Measurements from ENCODE around the gene ZNF444. TPM values are rescaled to one million over a fixed set of nuclear protein-coding genes. Genes with fewer than 3 reads are reported as not detected.

Gene ZNF444
- total RNA-seq, 1 experiment from 2014 or later = 92.2 TPM

GRCh38 chr19:56119582-56119978 is 21.5 kb upstream of the ZNF444 start:
- POLR2A ChIA-PET = interaction anchor here (0.5 to 0.6 kb wide), 2 partner anchors 21 to 22 kb away, joined by 3 to 8 read pairs; partner anchors contain the start of gene ZNF444
- BruUV-seq (replicated peaks) = no TSS peak
- CTCF ChIA-PET = interaction anchor here (0.5 to 0.6 kb wide), 2 partner anchors 194 to 214 kb away, joined by 3 read pairs; no protein-coding TSS in a partner anchor

GRCh38 chr19:56120002-56120370 is 21.1 kb upstream of the ZNF444 start:
- ChIA-PET CTCF (interaction anchor here (0.6 kb wide), 1 partner anchor 194 kb away, joined by 3 read pairs; no protein-coding TSS in a partner anchor), POLR2A (interaction anchor here (0.6 kb wide), 1 partner anchor 21 kb away, joined by 3 read pairs; the partner anchor contains the start of gene ZNF444)
- no peaks in the 10 kb centered on the region for H3K27me3 ChIP-seq (replicated peaks; ENCODE audit: control insufficient read depth, insufficient read depth, low read length)
- no peaks in the 10 kb centered on the region for H3K9me3 ChIP-seq
- no peaks in the 10 kb centered on the region for H3K9me3 Mint-ChIP-seq (ENCODE audit: unreplicated experiment)
- H3K27ac Mint-ChIP-seq (ENCODE audit: unreplicated experiment) = peak overlapping the region; percentile 82
- H3K4me3 ChIP-seq (ENCODE audit: low read depth, low read length) = peak overlapping the region; percentile 97
- no peak for DNase-seq
- H3K4me1 Mint-ChIP-seq (ENCODE audit: low read depth, unreplicated experiment) = peaks cover 13% of the 10 kb centered on the region
- peaks cover 8% of the 10 kb centered on the region for H3K36me3 ChIP-seq (ENCODE audit: control insufficient read depth, insufficient read depth, low read length)
- H3K4me3 Mint-ChIP-seq (ENCODE audit: unreplicated experiment) = peak overlapping the region; percentile 89
- H3K4me1 ChIP-seq = peaks cover 17% of the 10 kb centered on the region
- intact Hi-C loops (cut with micrococcal nuclease; ENCODE audit: unreplicated experiment) = loop anchor here (2.0 kb wide), 1 partner anchor 195 kb away; the partner anchor contains the start of gene ZSCAN5A
- no peaks in the 10 kb centered on the region for H3K27me3 Mint-ChIP-seq (ENCODE audit: insufficient read depth, unreplicated experiment)
- H3K36me3 Mint-ChIP-seq (ENCODE audit: insufficient read depth, unreplicated experiment) = peaks cover 49% of the 10 kb centered on the region
- no peak for TF ChIP-seq CTCF (IDR thresholded peaks at IDR 0.05; ENCODE audit: insufficient read depth in 1 of 2, low read depth in 1 of 2, low read length in 1 of 2, severe bottlenecking in 1 of 2, unreplicated experiment in 1 of 2)
- BruUV-seq (replicated peaks) = no TSS peak

More at GRCh38 chr19:56119582-56119978, 21.5 kb upstream of the ZNF444 start:
- Mint-ChIP-seq H3K36me3 (ENCODE audit: insufficient read depth, unreplicated experiment) (peaks cover 53% of the 10 kb centered on the region), H3K27ac (ENCODE audit: unreplicated experiment) (peak overlapping the region; percentile 82), H3K9me3 (ENCODE audit: unreplicated experiment) (no peaks in the 10 kb centered on the region), H3K4me3 (ENCODE audit: unreplicated experiment) (peak overlapping the region; percentile 89), H3K27me3 (ENCODE audit: insufficient read depth, unreplicated experiment) (no peaks in the 10 kb centered on the region), H3K4me1 (ENCODE audit: low read depth, unreplicated experiment) (peaks cover 17% of the 10 kb centered on the region)
- Histone ChIP-seq H3K36me3 (ENCODE audit: control insufficient read depth, insufficient read depth, low read length) (peaks cover 8% of the 10 kb centered on the region), H3K27me3 (replicated peaks; ENCODE audit: control insufficient read depth, insufficient read depth, low read length) (no peaks in the 10 kb centered on the region), H3K9me3 (no peaks in the 10 kb centered on the region), H3K4me3 (ENCODE audit: low read depth, low read length) (peak overlapping the region; percentile 97), H3K4me1 (peaks cover 17% of the 10 kb centered on the region)
- intact Hi-C loops (cut with micrococcal nuclease; ENCODE audit: unreplicated experiment) = no loop called here
- TF ChIP-seq CTCF (IDR thresholded peaks at IDR 0.05; ENCODE audit: insufficient read depth in 1 of 2, low read depth in 1 of 2, low read length in 1 of 2, severe bottlenecking in 1 of 2, unreplicated experiment in 1 of 2) = no peak
- no peak for DNase-seq

GRCh38 chr19:56120371-56121179 is 20.5 kb upstream of the ZNF444 start:
- ChIA-PET POLR2A (interaction anchor here (0.6 to 1.5 kb wide), 7 partner anchors 20 to 617 kb away, joined by 3 to 10 read pairs (median 4); partner anchors contain the start of genes U2AF2, ZNF444 and ZSCAN5A), CTCF (interaction anchor here (0.6 to 1.2 kb wide), 6 partner anchors 51 to 466 kb away, joined by 3 to 8 read pairs (median 4); no protein-coding TSS in a partner anchor)
- intact Hi-C loops (cut with micrococcal nuclease; ENCODE audit: unreplicated experiment) = loop anchor here (1.0 to 2.0 kb wide), 2 partner anchors 21 to 194 kb away; partner anchors contain the start of genes ZNF444 and ZSCAN5A
- peak overlapping the region; percentile 89 for H3K4me3 Mint-ChIP-seq (ENCODE audit: unreplicated experiment)
- Histone ChIP-seq H3K9me3 (no peaks in the 10 kb centered on the region), H3K27me3 (replicated peaks; ENCODE audit: control insufficient read depth, insufficient read depth, low read length) (no peaks in the 10 kb centered on the region), H3K4me1 (peaks cover 17% of the 10 kb centered on the region), H3K4me3 (ENCODE audit: low read depth, low read length) (peak overlapping the region; percentile 97), H3K36me3 (ENCODE audit: control insufficient read depth, insufficient read depth, low read length) (peaks cover 8% of the 10 kb centered on the region)
- peak; percentile 89 to 90 for DNase-seq
- no peaks in the 10 kb centered on the region for H3K9me3 Mint-ChIP-seq (ENCODE audit: unreplicated experiment)
- peaks cover 12% of the 10 kb centered on the region for H3K4me1 Mint-ChIP-seq (ENCODE audit: low read depth, unreplicated experiment)
- TF ChIP-seq CTCF (IDR thresholded peaks at IDR 0.05; ENCODE audit: insufficient read depth in 1 of 2, low read depth in 1 of 2, low read length in 1 of 2, severe bottlenecking in 1 of 2, unreplicated experiment in 1 of 2) = peak in 1 of 2 experiments; percentile 35
- H3K36me3 Mint-ChIP-seq (ENCODE audit: insufficient read depth, unreplicated experiment) = peaks cover 47% of the 10 kb centered on the region
- H3K27me3 Mint-ChIP-seq (ENCODE audit: insufficient read depth, unreplicated experiment) = no peaks in the 10 kb centered on the region
- BruUV-seq (replicated peaks) = no TSS peak
- H3K27ac Mint-ChIP-seq (ENCODE audit: unreplicated experiment) = peak overlapping the region; percentile 82

Data from Caco-2 (cell line).